HG02623 (cell line): ENCODE measurements around the gene RABGGTA.
"Not testable (repeated sequence)": the region's sequence is repeated elsewhere in the genome, so short reads cannot be mapped to it uniquely, and the experiment has no call there.

ENCODE experiments used
- ATAC-seq: cut with Tn5 transposase; IDR thresholded peaks from one replicate; pipeline ENCODE4 v1.9.1; 2021; ENCODE audit warnings: moderate library complexity; ENCODE audit not compliant: unreplicated experiment

The RABGGTA gene

GRCh38 chr14:24245350-24245749, 26.0 kb downstream of the RABGGTA start:
- ATAC-seq: not testable (repeated sequence)

- ATAC-seq: no peak
Observed at GRCh38 chr14:24243336-24243836, 28.0 kb downstream of the RABGGTA start.

DNA sequence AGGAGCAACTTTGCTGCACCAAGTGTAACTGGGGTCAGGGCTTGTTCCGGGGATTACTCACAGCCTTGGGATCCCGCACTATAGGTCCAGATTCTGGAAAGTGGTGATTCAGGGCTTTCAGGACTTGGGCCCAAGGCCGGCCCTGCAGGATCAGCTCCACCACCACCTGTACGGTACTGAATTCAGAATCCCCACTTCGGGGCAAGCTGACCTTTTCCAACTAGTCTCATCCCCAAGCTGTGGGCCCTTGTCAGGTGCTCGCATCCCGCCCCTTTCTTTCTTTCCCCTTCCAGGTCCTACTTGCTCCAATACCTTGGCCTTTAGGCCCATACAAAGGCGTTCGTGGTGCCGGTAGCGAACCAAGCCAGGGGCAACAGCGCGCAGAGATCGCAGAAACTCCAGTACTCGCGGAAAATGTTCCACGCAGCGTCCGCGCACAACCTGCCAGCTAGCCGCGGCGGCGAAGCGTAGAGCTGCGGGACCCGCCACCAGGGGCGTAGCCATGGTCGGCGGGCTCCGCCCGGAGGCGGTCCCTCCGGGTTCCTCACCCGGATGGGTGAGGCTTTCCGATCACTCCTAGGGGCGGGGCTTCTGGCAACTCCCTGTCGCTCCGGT, 29.5 kb downstream of the RABGGTA start:
- peak; percentile 81 for ATAC-seq

GRCh38 chr14:24240110-24240918, 31.1 kb downstream of the RABGGTA start:
- ATAC-seq: no peak

DNA sequence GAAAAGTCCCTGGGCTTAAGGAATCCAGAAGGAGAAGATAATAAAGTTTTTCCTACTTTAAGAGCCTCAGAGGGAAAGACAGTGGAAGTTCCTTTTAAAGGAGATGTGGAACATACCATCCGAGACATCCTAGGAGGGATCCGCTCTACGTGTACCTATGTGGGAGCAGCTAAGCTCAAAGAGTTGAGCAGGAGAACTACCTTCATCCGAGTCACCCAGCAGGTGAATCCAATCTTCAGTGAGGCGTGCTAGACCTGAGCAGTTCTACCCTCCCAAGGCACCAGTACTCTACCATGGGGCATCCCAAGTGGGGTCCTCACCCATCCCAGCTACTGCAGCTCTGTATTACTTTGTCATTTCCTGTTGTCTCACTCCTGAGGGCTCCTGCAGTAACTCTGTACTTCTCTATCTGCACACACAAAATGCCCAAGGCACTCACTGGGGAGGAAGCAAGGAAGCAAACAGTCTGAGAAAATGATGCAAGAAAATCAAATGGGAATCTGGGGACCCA, 32.8 kb downstream of the RABGGTA start:
- no peak for ATAC-seq

GRCh38 chr14:24238123-24238522, 33.3 kb downstream of the RABGGTA start:
- ATAC-seq: no peak

GRCh38 chr14:24237463-24237955, 33.9 kb downstream of the RABGGTA start:
- ATAC-seq: no peak

GRCh38 chr14:24236689-24237462, 34.5 kb downstream of the RABGGTA start:
- ATAC-seq: no peak

DNA sequence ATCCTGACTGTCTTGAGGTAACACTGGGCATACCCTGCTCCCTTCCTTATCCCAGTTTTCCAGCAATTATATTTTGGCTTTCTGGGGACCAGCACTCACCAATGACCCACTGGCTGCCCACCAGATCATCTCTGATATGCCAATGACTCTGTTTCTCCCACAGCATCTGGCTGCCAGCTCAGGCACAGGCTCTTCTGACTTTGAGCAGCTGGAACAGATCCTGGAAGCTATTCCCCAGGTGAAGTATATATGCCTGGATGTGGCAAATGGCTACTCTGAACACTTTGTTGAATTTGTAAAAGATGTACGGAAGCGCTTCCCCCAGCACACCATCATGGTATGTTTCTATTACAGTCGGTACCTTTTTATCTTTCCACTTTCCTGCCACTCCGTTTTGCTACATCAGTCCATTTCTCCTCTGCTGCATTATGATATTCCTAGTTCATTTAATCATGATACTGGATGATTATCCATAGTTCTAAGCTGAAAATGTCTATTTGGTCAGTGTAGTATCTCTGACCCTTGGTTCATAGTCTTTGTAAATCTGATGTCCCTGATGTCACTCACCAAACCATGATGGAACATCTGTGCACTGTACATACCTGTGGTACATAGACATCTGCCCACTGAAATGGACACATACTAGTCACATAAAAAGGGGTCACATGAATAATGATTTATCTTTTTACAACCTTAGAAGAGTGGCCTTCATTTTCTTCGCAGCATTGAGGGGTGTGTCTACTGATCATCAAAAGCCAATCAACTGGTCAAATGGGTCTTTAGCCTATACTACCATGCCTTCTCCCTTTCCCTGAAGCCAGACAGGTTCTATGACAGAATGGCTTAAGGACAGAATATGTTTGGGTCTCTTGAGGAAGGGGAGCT, 35.4 kb downstream of the RABGGTA start:
- ATAC-seq: no peak

GRCh38 chr14:24234095-24235005, 37.0 kb downstream of the RABGGTA start:
- ATAC-seq: no peak

GRCh38 chr14:24233538-24233866, 37.9 kb downstream of the RABGGTA start:
- ATAC-seq: no peak

DNA sequence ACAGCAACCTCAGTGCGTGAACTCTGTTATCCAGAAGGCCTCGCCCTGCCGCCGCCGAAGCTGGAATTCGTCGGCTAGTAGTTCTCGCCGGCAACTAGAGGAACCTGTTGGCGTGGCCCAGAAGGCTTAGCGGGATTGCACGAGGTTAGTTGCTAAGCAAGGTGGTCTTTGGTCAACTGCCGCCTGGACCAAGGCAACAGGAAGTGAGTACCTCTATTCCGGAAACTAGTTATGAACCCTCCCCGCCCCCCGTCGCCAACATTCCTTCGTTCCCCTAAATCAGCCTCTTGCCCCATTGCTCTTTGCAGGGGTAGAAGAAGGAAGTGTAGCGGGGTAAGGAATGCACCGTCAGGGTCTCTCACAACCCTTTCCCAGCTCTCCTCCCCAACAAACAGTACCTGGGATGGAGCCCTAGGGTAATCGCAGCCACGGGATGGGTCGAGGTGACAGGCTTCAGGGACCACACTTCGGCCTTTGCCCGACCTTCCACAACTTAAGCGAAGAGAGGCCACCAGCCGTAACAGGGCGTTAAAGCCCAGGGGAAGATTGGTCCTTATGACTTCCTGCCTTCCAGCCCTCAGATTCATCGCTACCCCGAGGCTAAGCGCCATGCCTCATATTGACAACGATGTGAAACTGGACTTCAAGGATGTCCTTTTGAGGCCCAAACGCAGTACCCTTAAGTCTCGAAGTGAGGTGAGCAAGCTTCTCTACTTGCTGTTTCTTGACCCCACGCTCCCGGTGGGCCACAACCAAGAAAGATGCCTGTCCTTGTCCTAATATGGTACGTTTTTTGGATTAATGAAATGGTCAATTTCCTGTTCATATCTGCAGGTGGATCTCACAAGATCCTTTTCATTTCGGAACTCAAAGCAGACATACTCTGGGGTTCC, 38.5 kb downstream of the RABGGTA start, which contains the start of gene GMPR2:
TSS of gene GMPR2 (plus strand) at position 285 of the 893 bp plus-strand sequence. CDS start at position 610, 325 bp downstream.
- peak; percentile 57 for ATAC-seq

DNA sequence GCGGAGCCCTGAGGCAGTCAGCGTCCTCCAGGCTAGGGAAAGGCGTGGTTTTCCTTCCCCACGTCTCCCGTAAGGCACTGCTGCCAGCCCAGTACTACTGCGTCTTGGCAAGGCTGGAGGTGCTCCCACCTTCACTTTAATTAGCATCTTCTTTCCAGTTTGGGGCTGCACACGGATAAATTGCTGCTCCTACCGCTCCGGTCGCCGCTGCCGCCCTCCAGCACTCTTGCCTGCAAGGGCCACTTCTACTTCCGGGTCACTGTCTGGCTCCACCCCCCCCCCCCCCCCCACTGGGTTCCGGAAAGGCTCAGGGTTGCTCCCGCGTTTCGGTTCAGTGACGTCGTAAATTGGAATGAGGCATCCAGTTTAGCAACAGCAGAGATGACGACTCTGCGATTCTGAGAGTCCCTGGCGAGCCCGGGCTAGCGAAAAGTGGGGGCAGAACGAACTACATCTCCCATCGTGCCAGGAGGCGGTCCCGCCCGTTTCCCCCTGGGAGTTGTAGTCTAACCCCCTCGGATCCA, 39.2 kb downstream of the RABGGTA start, which contains the start of gene NEDD8:
TSS of gene NEDD8 (minus strand) at position 247 of the 524 bp plus-strand sequence. CDS start at position 147, 100 bp downstream.
- peak; percentile 65 for ATAC-seq

- no peak for ATAC-seq
Observed at GRCh38 chr14:24231263-24232120, 39.9 kb downstream of the RABGGTA start.

DNA sequence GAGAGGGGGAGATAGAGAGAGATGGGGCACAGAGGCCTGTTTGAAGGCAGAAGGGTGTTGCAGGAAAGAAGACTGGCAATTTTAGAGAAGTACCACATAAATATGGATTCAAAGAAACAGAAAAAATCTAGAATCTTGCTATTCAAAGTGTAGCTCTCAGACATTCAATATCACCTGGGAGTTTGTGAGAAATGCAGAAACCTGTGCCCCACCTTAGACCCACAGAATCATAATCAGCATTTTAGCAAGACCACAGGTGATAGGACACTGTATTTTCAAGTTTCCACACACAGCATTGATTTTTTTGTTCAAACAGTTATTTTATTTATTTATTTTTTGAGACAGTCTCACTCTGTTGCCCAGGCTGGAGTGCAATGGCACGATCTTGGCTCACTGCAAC, 42.5 kb downstream of the RABGGTA start:
- ATAC-seq: no peak

DNA sequence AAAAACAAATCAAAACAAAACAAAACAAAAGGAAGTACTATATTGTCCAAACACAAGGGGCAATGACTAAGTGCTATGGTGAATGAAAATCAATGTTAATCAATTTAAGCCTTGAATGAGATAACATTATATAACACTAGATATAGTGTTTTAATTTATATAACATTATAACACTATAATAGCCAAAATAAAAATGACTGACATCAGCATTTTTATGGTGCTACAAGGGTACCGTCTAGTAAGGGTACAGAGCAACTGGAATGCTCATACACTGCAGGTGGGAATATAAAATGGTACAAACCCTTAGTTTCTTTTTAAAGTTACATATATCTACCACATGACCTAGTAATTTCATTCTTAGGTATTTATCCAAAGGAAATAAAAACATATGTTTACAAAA, 44.9 kb downstream of the RABGGTA start:
- no peak for ATAC-seq

GRCh38 chr14:24224618-24225071, 46.8 kb downstream of the RABGGTA start:
- no peak for ATAC-seq
